Stimulated activated CD8-positive, alpha-beta memory T cell treated with anti-CD3 and anti-CD28 coated beads, Interleukin-12 subunit alpha, Interleukin-12 subunit beta, amount 100 ng/mL, for 4 hours (primary cell): Measurements from ENCODE around the gene CARD8.
A peak's percentile ranks its signal among the peaks of the same experiment; 100 is the strongest.
"Not testable (repeated sequence)": the region's sequence is repeated elsewhere in the genome, so short reads cannot be mapped to it uniquely, and the experiment has no call there.

Experiments used
- DNase-seq: peaks from one replicate; pipeline ENCODE4 v3.0.0-alpha.2; 2020; ENCODE audit warnings: low read depth

The CARD8 gene, protein sequence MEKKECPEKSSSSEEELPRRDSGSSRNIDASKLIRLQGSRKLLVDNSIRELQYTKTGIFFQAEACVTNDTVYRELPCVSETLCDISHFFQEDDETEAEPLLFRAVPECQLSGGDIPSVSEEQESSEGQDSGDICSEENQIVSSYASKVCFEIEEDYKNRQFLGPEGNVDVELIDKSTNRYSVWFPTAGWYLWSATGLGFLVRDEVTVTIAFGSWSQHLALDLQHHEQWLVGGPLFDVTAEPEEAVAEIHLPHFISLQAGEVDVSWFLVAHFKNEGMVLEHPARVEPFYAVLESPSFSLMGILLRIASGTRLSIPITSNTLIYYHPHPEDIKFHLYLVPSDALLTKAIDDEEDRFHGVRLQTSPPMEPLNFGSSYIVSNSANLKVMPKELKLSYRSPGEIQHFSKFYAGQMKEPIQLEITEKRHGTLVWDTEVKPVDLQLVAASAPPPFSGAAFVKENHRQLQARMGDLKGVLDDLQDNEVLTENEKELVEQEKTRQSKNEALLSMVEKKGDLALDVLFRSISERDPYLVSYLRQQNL

DNA sequence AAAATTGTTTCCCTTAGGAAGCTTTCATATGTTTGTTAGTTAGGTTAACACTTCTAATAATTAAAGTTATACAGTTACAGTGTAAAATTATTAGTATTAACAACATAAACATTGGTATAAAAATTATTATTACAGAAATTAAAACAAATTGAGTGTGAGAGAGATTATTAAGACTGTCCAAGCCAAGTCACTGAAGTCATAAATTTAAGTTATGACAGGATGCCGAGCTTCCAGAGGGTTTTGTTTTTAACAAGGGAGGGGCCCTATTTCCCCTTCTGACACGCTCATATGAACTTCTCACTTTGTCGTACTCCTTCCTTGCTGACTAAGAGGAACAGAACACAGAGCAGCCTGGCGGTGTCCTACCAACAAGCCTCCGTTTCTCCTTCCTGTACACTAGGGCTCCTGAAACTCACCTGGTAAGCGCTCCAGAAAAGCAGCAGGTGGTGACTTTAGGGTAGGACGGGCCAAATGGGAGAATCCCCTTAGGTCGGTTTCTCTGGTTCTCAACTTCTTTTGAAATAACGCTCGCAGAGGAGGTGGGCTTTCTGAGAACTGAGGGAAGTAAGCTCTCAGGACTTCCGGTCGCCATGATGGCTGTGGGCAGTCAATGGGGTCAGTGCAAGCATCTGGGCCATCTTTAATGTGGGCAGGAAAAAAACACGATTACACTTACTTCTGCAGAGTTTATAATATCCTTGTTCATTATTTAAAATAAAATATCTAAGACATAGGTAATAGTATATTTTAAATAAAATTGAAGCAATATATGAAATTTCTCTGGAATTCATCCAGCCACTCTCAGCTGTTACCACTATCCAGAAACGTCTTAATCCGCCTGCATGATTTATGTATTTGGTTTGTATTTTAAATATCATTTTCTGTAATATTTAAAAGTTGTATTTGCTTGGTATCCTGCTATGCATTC is at the start of gene CARD8:
CARD8 (minus strand) TSS at position 537 of the 928 bp plus-strand sequence. CDS start 14,892 bp downstream, outside the sequence.
- DNase-seq = peak; percentile 65

DNA sequence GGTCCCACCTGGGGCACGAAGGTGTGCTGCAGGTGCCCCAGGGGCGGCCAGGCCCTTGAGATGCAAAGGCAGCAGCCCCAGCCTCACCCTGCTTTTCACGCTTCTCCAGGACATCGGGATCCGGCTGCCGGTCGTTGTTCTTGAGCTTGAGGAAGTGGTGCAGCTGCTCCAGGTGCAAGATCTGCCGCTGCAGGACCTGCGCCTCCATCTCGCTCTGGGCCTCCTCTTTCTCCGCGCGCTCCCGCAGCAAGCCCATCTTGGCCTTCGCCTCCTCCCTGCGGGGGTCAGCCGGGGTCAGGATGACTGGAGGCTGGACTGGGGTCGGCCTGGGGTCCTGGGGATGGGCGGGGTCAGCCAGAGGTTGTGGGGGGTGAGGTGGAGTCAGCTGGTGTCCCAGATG is 48.2 kb upstream of the CARD8 start:
- no peak for DNase-seq

DNA sequence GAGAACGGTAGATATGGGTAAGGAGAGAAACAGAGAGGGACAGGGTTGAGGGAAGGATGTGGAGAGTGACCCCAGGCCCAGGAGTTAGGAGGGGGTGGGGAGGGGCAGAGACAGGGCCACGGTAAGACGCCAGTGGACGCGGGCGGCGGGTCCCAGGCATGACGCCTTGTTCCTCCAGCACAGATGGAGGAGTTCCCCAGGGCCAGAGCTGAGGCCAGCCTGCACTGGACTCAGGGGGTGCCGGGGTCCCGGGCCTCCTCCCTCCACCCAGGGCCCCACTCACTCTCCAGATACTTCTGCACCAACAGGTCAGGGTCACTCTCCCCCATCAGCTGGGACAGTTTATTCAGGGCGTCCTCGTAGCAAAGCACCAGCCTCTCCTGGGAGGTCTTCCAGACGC is 47.7 kb upstream of the CARD8 start:
- DNase-seq = no peak

DNA sequence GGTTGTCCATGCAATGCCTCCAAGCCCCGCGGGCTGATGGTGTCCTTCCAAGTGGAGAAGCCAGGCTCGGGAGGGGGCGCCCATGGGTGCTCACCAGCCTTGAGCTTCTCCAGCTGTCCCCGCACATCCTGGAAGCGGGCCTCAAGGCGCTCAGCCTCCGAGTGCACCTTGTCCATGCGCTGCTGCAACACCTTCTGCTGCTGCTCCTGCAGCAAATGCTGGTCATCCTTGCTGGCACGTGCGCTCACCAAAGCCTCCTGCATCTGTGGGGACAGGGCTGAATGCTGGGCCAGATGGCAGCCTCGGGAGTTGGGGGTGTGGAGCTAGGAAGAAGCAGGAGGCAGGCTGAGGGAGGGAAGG is 46.9 kb upstream of the CARD8 start:
- no peak for DNase-seq

DNA sequence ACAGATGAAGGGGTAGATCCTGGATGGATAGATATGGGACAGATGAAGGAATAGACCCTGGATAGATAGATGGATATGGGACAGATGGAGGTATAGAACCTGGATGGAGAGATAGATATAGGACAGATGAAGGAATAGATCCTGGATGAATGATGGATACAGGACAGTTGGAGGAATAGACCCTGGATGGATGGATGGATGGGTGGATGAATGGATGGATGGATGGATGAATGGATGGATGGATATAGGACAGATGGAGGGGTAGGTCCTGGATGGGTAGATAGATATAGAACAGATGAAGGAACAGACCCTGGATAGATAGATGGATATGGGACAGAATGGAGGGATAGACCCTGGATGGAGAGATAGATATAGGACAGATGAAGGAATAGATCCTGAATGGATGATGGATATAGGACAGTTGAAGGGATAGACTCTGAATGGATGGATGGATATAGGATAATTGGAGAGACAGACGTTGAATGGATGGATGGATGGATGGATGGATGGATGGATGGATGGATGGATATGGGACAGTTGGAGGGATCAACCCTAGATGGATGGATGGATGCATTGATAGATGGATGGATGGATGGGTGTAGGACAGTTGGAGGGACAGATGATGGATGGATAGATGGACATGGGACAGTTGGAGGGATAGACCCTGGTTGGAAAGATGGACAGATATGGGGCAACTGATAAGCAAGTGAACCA is 46.3 kb upstream of the CARD8 start:
- DNase-seq = no peak

DNA sequence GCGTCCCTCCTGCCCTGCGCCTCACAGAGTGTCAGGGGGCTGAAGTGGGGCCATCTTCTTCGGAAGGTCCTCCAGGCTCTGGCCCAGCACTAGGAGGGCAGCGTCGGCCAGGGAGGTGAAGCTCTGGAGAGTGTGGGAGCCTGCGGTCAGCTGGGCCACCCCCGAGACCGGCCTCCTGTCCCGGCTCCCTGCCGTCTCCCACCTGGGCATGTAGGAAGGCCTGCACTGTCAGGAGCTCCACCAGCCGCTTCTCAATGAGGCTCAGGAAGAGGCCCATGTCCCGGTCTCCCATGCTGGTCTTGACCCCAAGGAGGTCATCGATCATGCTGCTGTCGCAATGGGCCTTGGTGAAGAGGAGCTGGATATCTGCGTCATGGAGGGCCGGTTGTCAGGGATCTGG is 42.3 kb upstream of the CARD8 start:
- no peak for DNase-seq

DNA sequence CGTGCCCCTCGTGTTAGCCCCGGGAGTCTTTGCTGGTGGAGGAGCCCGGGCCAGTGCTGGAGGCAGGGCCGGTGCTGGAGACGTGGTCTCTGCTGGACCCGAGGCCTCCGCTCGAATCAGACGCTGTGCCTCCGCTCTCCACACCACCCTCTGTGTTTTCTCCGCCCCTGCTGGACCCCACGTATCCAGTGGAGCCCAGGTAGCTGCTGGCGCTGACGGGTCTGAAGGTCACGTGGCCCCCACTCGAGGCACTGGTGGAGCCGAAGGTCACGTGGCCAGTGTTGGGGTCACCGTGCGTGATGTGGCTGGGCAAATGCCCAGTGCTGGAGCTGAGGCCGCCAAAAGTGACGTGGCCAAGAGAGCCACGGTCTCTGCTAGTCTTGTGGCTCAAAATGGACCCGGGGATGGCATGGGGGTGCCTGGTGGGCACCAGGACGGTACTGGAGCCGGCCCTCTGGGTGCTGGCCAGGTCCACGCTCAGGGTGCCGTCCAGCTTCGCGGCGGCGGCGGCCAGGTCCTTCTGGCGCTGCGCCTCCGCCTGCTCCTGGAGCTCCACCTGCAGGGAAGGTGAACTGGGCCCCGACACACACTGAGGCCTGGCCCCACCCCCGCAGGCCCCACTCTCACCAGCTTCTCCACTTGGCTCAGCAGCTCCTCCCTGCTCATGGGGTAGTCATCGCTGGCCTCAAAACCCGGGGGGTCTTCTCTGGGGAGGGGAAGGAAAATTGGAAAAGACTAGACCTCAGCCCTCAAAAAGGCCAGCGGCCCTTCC is 41.4 kb upstream of the CARD8 start:
- DNase-seq = no peak

DNA sequence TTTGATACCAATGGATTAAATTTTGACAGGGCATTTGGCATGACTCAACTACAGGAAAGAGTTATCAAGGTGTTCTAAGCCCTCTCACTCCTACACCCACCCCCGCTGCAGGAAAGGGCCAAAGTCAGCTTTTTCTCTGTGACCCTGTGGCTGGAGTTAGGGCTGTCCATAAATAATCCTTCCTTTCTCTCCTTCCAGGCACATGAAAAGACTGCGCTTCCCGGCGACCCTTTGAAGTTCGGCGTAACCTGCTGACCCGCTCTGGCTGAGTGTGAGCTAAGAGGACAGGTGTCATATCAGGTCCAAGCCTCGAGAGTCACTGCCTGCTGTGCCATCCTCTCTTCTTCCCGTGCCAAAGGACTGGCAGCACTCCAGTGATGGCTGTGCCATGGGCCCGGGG is 39.7 kb upstream of the CARD8 start:
- DNase-seq = no peak

DNA sequence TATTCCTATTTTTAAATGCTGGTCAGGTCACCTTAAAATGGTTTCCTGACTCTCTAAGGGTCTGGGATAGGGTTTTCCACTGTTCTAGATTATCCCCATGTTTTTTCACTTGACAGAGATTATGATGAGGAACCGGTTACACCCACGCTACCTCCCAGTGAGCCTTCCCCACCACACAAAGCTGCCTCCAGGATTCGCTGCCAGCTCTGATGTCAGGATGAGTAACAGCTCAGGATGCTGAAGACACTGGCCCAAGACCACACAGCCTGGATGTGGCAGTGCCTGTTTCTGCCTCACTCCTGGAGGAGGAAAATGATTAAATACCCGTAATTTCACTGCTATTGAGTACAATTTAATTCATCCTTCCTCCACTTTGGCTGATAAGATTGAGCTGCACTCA is 37.1 kb upstream of the CARD8 start:
- DNase-seq = no peak

DNA sequence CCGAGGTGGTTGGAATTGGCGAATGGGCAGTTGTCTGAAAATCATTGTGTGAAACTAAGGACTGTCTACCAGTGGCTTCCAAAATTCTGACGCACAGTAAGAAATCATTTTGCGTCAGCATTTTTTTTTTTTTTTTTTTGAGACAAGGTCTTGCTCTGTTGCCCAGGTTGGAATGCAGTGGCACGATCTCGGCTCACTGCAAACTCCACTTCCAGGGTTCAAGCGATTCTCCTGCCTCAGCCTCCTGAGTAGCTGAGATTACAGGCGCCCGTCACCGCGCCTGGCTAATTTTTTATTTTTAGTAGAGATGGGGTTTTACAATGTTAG is 35.7 kb upstream of the CARD8 start:
- not testable (repeated sequence) for DNase-seq

DNA sequence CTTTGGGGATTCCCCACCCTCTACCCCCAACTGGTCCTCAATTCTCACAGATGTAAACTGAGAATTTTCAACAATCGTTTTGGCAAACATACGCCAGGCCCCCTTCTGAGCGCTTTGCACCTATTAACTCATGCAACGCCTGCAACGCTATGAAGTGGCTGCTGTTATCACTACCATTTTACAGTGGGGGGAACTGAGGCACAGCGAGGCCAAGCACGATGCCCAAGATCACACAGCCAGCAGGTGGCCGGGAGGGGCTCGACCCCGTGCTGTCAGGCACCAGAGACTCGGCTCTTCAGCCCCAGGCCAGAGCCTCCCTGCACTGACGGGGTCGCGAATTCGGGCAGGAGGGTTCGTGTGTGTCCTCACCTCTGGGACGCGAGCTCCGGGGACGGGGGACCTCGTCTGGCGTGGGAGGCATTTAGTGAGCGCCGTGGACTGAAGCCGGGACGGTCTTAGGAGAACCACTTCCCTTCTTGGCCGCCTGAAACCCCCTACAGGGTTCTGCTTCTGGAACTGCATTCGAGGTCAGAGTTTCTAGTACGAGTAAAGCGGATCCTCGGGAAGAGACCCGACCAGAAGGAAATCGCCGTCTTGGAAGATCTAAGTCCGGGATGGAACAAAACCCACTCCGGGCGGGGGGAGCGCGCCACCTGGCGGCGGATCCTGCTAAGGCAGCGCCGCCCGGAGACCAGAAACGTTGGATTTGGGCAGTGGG is 35.2 kb upstream of the CARD8 start:
- DNase-seq = peak; percentile 36

DNA sequence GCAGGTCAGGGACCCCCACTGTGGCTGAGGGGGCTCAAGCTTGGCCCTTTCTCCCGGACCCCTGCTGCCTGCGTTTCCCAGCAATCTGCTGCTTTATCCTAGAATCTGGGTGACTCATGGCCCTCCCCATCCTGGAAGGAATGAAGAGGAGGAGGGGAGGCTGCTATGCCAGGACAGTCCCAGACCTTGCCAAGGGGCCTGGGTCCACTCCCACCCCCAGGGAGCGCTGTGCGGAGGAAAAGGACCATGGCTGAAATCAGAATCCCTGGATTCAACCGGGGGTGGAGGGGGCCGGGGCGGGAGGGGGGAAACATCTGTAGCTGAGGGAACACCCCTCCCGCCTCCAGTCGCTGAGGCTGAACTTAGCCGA is 34.7 kb upstream of the CARD8 start:
- no peak for DNase-seq

DNA sequence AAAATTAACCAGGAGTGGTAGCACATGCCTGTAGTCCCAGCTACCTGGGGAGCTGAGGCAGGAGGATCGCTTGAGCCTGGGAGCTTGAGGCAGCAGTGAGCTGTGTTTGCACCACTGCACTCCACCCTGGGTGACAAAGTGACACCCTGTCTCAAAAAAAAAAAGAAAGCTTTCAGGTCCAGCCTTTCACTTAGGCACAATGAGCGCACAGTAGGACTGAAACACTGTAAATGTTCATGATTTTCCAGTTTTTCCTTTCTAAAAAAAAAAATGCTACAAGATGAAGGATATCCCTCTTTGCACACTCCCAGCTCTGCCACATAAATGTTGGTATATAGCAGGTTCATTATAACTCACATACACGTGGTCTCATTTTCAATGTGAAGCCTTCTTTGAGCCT is 32.0 kb upstream of the CARD8 start:
- no peak for DNase-seq

DNA sequence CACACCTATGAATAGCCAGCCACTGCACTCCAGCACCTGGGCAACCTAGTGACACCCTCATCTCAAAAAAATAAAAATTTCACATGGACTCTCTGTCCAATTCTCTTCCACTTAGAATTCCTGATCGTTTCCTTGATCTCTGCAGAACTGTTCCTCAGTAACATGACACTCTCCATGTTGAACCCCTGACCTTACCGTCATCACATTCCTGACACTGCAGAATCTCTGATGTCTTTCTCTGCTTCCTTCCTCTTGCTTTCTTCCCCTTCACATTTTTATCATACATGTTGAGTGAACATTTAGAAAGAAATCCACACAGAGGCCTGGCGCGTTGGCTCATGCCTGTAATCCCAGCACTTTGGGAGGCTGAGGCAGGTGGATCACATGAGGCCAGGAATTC is 29.2 kb upstream of the CARD8 start:
- DNase-seq = no peak

DNA sequence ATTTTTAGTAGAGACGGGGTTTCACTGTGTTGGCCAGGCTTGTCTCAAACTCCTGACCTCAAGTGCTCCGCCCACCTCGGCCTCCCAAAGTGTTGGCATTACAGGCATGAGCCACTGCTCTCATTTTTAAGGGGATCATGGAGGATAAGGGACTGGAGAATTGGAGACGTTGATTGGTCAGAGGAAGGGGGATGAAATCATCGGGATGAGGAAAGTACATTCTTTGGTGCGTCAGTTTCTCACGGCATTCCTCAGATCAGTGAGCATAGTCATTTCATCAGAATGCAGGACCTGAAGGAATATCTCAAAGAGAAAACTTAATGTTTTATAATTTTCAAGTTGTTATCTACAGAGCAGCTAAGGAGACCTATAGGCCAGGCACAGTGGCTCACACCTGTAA is 28.2 kb upstream of the CARD8 start:
- DNase-seq = no peak

DNA sequence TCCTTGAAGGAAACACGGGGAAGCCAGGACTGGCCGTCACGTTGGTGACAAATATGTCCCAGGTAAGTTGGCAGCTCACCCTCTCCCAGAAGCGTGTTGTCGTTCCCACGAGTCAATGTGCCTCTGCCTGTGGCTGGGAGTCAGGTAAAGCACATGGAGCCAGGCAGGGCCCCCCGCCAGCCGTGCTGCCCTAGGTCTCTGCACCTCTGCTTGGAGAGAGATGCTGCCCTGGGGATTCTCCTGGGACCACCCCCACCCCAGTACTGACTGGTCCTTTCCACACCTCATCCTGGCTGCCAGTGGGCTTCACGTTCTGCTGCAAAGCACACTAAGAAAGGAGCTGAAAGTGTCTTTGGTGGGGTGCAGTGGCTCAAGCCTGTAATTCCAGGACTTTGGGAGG is 24.0 kb upstream of the CARD8 start:
- DNase-seq = no peak

DNA sequence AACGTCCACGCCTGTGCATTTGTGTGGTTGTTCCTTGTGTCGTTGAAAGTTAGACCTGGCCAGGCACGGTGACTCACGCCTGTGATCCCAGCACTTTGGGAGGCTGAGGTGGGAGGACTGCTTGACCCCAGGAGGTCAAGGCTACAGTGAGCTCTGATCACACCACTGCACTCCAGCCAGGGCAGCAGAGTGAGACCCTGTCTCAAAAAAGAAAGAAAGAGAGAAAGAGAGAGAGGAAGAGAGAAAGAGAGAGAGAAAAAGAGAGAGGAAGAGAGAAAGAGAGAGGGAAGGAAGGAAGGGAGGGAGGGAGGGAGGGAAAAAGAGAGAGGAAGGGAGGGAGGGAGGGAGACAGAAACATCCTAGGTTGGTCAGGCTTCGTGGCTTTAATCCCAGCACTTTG is 19.2 kb upstream of the CARD8 start:
- DNase-seq = no peak

DNA sequence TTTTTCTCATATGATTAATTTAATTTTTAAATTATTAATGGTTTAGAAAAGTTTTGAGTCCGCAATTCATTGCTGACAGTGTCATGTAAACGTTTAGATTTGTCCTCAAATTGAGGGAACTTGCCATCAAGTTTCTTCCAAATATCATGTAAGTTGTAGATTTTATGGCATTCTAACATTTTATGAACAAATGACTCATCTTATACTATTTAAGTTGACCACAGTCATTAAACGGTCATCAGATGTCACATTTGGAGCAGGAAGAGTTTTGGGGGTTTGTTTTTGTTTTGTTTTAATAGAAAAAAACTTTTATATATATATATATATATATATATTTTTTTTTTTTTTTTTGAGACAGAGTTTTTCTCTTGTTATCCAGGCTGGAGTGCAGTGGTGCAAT is 18.5 kb upstream of the CARD8 start:
- no peak for DNase-seq

DNA sequence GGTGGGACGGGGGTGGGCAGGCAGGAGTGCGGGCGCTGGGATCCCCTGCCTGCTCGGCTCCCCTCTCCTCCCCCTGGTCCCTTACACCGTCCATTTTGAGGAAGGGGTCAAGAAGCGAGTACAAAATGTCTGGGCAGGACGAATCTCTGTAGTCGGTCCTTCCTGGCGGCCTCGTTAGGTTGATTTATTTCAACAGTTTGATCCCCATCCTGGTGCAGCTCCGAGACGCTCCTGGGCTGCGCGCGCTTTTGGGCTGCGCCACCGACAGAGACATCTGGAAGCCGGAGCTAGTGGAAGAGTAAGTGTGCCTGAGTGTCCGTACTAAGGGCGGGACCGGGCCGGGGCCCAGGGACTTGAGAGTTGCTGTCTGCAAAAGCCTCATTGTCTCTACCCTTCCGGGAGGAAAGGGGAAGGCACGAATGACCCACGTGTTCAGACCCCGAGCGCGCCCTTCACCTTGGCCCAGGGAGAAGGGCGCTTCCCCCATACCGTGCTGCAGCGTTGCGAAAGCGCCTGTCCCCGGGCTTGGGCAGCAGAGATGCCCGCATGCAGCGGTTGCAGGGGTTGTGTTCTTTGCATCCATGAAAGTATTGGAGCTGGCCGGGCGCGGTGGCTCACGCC is 15.9 kb upstream of the CARD8 start:
- DNase-seq = no peak

DNA sequence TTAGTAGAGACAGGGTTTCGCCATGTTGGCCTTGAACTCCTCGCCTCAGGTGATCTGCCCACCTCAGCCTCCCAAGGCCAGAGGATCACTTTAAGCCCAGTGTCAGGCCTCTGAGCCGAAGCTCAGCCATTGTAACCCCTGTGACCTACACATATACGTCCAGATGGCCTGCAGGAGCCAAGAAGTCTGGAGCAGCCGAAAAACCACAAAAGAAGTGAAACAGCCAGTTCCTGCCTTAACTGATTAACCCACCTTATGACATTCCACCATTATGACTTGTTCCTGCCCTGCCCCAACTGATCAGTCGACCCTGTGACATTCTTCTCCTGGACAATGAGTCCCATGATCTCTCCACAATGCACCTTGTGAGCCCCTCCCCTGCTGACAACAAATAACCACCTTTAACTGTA is 13.9 kb upstream of the CARD8 start:
- DNase-seq = not testable (repeated sequence)

DNA sequence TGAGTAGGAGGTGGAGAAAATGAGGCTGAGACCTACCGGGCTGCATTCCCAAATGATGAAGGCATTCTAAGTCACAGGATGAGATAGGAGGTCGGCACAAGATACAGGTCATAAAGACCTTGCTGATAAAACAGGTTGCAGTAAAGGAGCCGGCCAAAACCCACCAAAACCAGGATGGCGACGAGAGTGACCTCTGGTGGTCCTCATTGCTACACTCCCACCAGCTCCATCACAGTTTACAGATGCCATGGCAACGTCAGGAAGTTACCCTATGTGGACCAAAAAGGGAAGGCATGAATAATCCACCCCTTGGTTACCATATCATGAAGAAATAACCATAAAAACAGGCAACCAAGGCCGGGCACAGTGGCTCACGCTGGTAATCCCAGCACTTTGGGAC is 9.6 kb upstream of the CARD8 start:
- not testable (repeated sequence) for DNase-seq
